HepG2 (cell line): ENCODE results near the gene CEP68. TPM values are rescaled to one million over a fixed set of nuclear protein-coding genes. Genes with fewer than 3 reads are reported as not detected.
A peak's percentile ranks its signal among the peaks of the same experiment; 100 is the strongest.

ENCODE experiments used
- ELF3 ChIP-seq: IDR thresholded peaks from 2 replicates; pipeline ENCODE4 v1.6.1; 2016; ENCODE audit warnings: missing genetic modification reagents, missing compliant biosample characterization
- ELF4 ChIP-seq: sonication (generic); formaldehyde crosslinking; IDR thresholded peaks from 2 replicates; pipeline ENCODE4 v1.5.0; 2020; ENCODE audit warnings: missing genetic modification reagents, mild to moderate bottlenecking, moderate library complexity, borderline replicate concordance
- EP300 ChIP-seq, 3 experiments: sonication (generic) in 1 of 3; formaldehyde crosslinking in 1 of 3; IDR thresholded peaks; 2 replicates each; pipeline versions ENCODE4 v1.5.1 to v1.6.1; 2011 to 2020; ENCODE audit warnings: low read depth in 2 of 3, low read length in 2 of 3, borderline replicate concordance in 1 of 3, improper control_type of control experiment in 1 of 3, mild to moderate bottlenecking in 1 of 3, missing genetic modification reagents in 1 of 3, moderate library complexity in 1 of 3
- KDM6A ChIP-seq: IDR thresholded peaks from 2 replicates; pipeline ENCODE4 v1.6.1; 2016; ENCODE audit warnings: low read depth
- MIER2 ChIP-seq: IDR thresholded peaks from 2 replicates; pipeline ENCODE4 v1.6.1; 2016; ENCODE audit warnings: missing biosample characterization, missing genetic modification reagents
- PAX8 ChIP-seq: sonication (generic); formaldehyde crosslinking; IDR thresholded peaks from 2 replicates; pipeline ENCODE4 v1.8.0; 2022; ENCODE audit warnings: mild to moderate bottlenecking, missing genetic modification reagents, borderline replicate concordance
- RAD21 ChIP-seq: fragments of 450-650 bp; formaldehyde crosslinking; IDR thresholded peaks from 2 replicates; pipeline ENCODE4 v1.5.0; 2020; ENCODE audit warnings: mild to moderate bottlenecking
- RAD51 ChIP-seq: fragments of 450-650 bp; IDR thresholded peaks from 2 replicates; pipeline ENCODE4 v1.6.1; 2016; ENCODE audit warnings: borderline replicate concordance
- TAF15 ChIP-seq: fragments of 200-400 bp; formaldehyde crosslinking; IDR thresholded peaks from one replicate; pipeline ENCODE4 v1.6.1; 2018; ENCODE audit warnings: mild to moderate bottlenecking, low read depth, low read length; ENCODE audit not compliant: poor library complexity, severe bottlenecking
- ZEB1 ChIP-seq: IDR thresholded peaks from 2 replicates; pipeline ENCODE4 v1.6.1; 2012; ENCODE audit warnings: mild to moderate bottlenecking, low read depth, inconsistent platforms; ENCODE audit not compliant: insufficient replicate concordance
- ZFP36 ChIP-seq: fragments of 150-350 bp; IDR thresholded peaks from 2 replicates; pipeline ENCODE4 v1.6.1; 2018; ENCODE audit warnings: borderline replicate concordance, low read length, low read depth; ENCODE audit not compliant: partially characterized antibody
- ZFX ChIP-seq: sonication (generic); formaldehyde crosslinking; IDR thresholded peaks from 2 replicates; pipeline ENCODE4 v1.4.0; 2020; ENCODE audit warnings: mild to moderate bottlenecking, low read depth, missing genetic modification reagents, moderate library complexity
- ZNF563 ChIP-seq: sonication (generic); formaldehyde crosslinking; IDR thresholded peaks from 2 replicates; pipeline ENCODE4 v1.8.0; 2022; ENCODE audit warnings: mild to moderate bottlenecking, moderate library complexity, missing genetic modification reagents
- ZNF614 ChIP-seq: IDR thresholded peaks from 2 replicates; pipeline ENCODE4 v1.6.1; 2018; ENCODE audit warnings: missing biosample characterization, missing genetic modification reagents, inconsistent platforms, borderline replicate concordance
- ZNF709 ChIP-seq: sonication (generic); formaldehyde crosslinking; IDR thresholded peaks from 2 replicates; pipeline ENCODE4 v1.5.0; 2020; ENCODE audit warnings: mild to moderate bottlenecking, missing genetic modification reagents
- polyA plus RNA-seq, 8 experiments: library from polyadenylated mRNA; depleted of rRNA in 3 of 8; stranded (reverse) in 7 of 8; unstranded in 1 of 8; fragments of >200 nt; fragmentation: Illumina TruSeq in 4 of 8; extraction: Trizol in 4 of 8; gene quantifications; 2 replicates each; pipeline versions ENCODE4 v1.2.1 to v1.2.3, GENCODE V29; 2011 to 2016; ENCODE audit warnings: low read depth in 4 of 8, missing spikeins in 1 of 8, mixed read lengths in 1 of 8; ENCODE audit not compliant: insufficient read depth in 1 of 8
- total RNA-seq, 5 experiments: library from RNA; depleted of rRNA; stranded (reverse); fragments of >200 nt; fragmentation: Illumina TruSeq; extraction: Trizol; gene quantifications; 2 replicates each; pipeline ENCODE4 v1.2.3, GENCODE V29; 2016; ENCODE audit warnings: low read depth in 1 of 5
- TF ChIP-seq, protein P1 (sequence below): sonication (generic); formaldehyde crosslinking; IDR thresholded peaks from 2 replicates; pipeline ENCODE4 v1.9.0; 2021; ENCODE audit warnings: missing genetic modification reagents, mild to moderate bottlenecking, borderline replicate concordance
- TF ChIP-seq, protein P2 (sequence below): sonication (generic); formaldehyde crosslinking; IDR thresholded peaks from 2 replicates; pipeline ENCODE4 v1.4.0; 2020; ENCODE audit warnings: mild to moderate bottlenecking, missing genetic modification reagents
- TF ChIP-seq, protein P3 (sequence below): sonication (generic); formaldehyde crosslinking; IDR thresholded peaks from 2 replicates; pipeline ENCODE4 v1.4.0; 2020; ENCODE audit warnings: missing genetic modification reagents
- TF ChIP-seq, protein P4 (sequence below): fragments of 450-650 bp; IDR thresholded peaks from 2 replicates; pipeline ENCODE4 v1.6.1; 2017; ENCODE audit warnings: mild to moderate bottlenecking
- TF ChIP-seq, protein P5 (sequence below): sonication (generic); formaldehyde crosslinking; IDR thresholded peaks from 2 replicates; pipeline ENCODE4 v1.4.0; 2020; ENCODE audit warnings: low read depth, mild to moderate bottlenecking, missing genetic modification reagents

CEP68 gene
- total and polyA plus RNA-seq, 2 of the 13 experiments (the other 11 are each of a cell fraction or from before 2014, with no cell fraction given): 5.7 to 9.3 TPM

DNA sequence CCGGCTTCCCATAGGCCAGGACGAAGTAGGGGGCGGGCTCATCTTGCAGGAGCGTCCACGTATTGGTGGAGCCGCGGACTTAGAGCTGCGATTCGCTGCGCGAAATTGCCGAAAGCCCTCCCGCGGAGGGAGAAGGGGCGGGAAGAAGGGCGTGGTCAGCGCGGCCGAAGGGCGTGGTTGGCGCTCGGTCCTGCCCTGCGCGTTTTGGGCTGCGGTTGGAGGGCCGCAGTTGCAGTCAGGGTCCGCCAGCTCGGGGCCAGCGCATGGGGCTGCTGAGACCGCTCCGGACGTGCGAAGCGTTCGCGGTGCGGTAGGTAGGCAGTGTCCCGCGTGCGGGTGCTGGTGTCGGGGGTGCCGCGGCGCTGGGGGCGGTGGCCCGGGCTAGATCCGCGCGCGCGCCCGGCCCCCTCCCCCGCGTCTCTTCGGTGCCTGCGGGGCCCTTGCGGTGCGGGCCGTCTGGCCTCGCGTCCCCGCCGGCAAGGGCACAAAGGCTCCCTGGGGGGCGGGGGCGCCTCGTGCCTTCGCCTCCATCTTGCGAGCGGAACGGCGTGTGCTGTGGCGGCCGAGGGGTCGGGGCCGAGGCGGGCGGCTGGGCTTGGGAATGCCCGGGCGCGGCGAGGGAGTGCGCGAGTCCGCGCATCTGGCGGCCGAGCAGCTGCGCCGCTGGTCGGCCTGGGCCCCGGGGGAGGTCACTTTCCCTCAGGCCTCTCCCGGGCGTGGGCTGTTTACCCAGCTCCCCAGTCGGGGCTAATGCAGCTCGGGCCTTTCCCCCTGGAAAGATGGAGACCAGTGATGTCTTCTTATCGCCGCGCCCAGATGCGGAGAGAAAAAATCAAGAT lies at the start of gene CEP68 (continued):
- TF ChIP-seq ZFP36 (no peak), TAF15 (no peak), KDM6A (CRISPR knock-in tag) (no peak), ZNF563 (CRISPR knock-in tag) (peak; percentile 98), ZEB1 (no peak), ZNF709 (CRISPR knock-in tag) (peak; percentile 99), EP300 (IDR thresholded peaks at IDR 0.05; ENCODE audit: low read depth in 2 of 2, low read length in 2 of 2) (no peak), EP300 (CRISPR knock-in tag; IDR thresholded peaks at IDR 0.05; ENCODE audit: borderline replicate concordance) (no peak; the same call in 1 of the 2 replicates), ZFX (CRISPR knock-in tag) (peak; percentile 98), PAX8 (CRISPR knock-in tag) (no peak; the same call in 1 of the 2 replicates), ELF4 (CRISPR knock-in tag) (no peak), ZNF614 (CRISPR knock-in tag) (no peak; the same call in 1 of the 2 replicates), ELF3 (CRISPR knock-in tag) (peak; percentile 45), RAD21 (peak; percentile 67; the same call in 1 of the 2 replicates), RAD51 (no peak), MIER2 (CRISPR knock-in tag) (0 out of 2 replicates have a peak, but pooled peaks have one; percentile 14)
- TF ChIP-seq, protein P1, sequence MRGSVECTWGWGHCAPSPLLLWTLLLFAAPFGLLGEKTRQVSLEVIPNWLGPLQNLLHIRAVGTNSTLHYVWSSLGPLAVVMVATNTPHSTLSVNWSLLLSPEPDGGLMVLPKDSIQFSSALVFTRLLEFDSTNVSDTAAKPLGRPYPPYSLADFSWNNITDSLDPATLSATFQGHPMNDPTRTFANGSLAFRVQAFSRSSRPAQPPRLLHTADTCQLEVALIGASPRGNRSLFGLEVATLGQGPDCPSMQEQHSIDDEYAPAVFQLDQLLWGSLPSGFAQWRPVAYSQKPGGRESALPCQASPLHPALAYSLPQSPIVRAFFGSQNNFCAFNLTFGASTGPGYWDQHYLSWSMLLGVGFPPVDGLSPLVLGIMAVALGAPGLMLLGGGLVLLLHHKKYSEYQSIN (CRISPR knock-in tag): no peak
- TF ChIP-seq, protein P2, sequence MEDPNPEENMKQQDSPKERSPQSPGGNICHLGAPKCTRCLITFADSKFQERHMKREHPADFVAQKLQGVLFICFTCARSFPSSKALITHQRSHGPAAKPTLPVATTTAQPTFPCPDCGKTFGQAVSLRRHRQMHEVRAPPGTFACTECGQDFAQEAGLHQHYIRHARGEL (CRISPR knock-in tag): no peak
- TF ChIP-seq, protein P3, sequence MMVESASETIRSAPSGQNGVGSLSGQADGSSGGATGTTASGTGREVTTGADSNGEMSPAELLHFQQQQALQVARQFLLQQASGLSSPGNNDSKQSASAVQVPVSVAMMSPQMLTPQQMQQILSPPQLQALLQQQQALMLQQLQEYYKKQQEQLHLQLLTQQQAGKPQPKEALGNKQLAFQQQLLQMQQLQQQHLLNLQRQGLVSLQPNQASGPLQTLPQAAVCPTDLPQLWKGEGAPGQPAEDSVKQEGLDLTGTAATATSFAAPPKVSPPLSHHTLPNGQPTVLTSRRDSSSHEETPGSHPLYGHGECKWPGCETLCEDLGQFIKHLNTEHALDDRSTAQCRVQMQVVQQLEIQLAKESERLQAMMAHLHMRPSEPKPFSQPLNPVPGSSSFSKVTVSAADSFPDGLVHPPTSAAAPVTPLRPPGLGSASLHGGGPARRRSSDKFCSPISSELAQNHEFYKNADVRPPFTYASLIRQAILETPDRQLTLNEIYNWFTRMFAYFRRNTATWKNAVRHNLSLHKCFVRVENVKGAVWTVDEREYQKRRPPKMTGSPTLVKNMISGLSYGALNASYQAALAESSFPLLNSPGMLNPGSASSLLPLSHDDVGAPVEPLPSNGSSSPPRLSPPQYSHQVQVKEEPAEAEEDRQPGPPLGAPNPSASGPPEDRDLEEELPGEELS (CRISPR knock-in tag): 0 out of 2 replicates have a peak, but pooled peaks have one; percentile 18
- TF ChIP-seq, protein P4, sequence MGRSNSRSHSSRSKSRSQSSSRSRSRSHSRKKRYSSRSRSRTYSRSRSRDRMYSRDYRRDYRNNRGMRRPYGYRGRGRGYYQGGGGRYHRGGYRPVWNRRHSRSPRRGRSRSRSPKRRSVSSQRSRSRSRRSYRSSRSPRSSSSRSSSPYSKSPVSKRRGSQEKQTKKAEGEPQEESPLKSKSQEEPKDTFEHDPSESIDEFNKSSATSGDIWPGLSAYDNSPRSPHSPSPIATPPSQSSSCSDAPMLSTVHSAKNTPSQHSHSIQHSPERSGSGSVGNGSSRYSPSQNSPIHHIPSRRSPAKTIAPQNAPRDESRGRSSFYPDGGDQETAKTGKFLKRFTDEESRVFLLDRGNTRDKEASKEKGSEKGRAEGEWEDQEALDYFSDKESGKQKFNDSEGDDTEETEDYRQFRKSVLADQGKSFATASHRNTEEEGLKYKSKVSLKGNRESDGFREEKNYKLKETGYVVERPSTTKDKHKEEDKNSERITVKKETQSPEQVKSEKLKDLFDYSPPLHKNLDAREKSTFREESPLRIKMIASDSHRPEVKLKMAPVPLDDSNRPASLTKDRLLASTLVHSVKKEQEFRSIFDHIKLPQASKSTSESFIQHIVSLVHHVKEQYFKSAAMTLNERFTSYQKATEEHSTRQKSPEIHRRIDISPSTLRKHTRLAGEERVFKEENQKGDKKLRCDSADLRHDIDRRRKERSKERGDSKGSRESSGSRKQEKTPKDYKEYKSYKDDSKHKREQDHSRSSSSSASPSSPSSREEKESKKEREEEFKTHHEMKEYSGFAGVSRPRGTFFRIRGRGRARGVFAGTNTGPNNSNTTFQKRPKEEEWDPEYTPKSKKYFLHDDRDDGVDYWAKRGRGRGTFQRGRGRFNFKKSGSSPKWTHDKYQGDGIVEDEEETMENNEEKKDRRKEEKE: no peak
- TF ChIP-seq, protein P5, sequence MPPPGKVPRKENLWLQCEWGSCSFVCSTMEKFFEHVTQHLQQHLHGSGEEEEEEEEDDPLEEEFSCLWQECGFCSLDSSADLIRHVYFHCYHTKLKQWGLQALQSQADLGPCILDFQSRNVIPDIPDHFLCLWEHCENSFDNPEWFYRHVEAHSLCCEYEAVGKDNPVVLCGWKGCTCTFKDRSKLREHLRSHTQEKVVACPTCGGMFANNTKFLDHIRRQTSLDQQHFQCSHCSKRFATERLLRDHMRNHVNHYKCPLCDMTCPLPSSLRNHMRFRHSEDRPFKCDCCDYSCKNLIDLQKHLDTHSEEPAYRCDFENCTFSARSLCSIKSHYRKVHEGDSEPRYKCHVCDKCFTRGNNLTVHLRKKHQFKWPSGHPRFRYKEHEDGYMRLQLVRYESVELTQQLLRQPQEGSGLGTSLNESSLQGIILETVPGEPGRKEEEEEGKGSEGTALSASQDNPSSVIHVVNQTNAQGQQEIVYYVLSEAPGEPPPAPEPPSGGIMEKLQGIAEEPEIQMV (CRISPR knock-in tag): peak; percentile 98
